Body of pancreas (tissue), 4 donors: ENCODE measurements around the gene ACSM3.

Experiments used
- POLR2A ChIP-seq, 3 donors: fragments of 450-650 bp; IDR thresholded peaks; one replicate each; pipeline ENCODE4 v1.6.1; 2016; ENCODE audit warnings: antibody characterized with exemption in 3 of 3, mild to moderate bottlenecking in 2 of 3
- TF ChIP-seq, protein P1 (sequence below), 7 experiments: fragments of 450-650 bp in 4 of 7; fragments of 200-600 bp in 3 of 7; sonication (generic) in 3 of 7; IDR thresholded peaks; one replicate each; pipeline ENCODE4 v1.5.1; 2016 to 2019; ENCODE audit warnings: antibody characterized with exemption in 7 of 7

DNA sequence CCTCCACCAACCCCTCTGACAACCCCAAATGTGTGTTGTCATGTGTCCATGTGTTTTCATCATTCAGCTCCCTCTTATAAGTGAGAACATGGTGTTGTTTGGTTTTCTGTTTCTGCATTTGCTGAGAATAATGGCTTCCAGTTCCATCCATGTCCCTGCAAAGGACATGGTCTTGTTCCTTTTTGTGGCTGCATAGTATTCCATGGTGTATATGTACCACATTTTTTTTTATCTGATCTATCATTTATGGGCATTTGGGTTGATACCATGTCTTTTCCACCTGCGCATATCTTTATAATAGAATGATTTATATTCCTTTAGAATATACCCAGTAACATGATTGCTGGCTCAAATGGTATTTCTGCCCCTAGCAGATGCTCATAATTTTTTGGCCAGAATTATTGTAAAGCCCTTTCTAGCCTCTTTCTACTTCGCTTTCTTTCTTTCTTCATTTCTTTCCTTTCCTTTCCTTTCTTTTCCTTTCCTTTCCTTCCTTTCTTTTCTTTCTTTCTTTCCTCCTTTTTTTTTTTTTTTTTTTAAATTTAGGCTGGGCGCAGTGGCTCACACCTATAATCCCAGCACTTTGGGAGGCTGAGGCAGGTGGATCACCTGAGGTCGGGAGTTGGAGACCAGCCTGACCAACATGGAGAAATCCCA is 55.2 kb downstream of the ACSM3 start:
- TF ChIP-seq, protein P1, sequence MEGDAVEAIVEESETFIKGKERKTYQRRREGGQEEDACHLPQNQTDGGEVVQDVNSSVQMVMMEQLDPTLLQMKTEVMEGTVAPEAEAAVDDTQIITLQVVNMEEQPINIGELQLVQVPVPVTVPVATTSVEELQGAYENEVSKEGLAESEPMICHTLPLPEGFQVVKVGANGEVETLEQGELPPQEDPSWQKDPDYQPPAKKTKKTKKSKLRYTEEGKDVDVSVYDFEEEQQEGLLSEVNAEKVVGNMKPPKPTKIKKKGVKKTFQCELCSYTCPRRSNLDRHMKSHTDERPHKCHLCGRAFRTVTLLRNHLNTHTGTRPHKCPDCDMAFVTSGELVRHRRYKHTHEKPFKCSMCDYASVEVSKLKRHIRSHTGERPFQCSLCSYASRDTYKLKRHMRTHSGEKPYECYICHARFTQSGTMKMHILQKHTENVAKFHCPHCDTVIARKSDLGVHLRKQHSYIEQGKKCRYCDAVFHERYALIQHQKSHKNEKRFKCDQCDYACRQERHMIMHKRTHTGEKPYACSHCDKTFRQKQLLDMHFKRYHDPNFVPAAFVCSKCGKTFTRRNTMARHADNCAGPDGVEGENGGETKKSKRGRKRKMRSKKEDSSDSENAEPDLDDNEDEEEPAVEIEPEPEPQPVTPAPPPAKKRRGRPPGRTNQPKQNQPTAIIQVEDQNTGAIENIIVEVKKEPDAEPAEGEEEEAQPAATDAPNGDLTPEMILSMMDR (IDR thresholded peaks at IDR 0.05): no peak
- TF ChIP-seq POLR2A (IDR thresholded peaks at IDR 0.05): no peak
